ENCODE data around the gene LCLAT1.

The LCLAT1 gene

GRCh38 chr2:30447149-30448045, at the start of gene LCLAT1:
Gene LCLAT1, plus strand, starts transcription at chr2:30447246. Its CDS starts 78,345 bp downstream, at chr2:30525591.
- Histone ChIP-seq H3K4me3 (ENCODE audit: low read depth in 1 of 2, low read length in 2 of 2) (peak within 1 kb of the TSS; percentile 93 to 95), H3K36me3 (ENCODE audit: control insufficient read depth in 1 of 2, insufficient read depth in 2 of 2, low read length in 2 of 2) (peaks cover 0 to 2% of the 10 kb centered on the region in 2 donors)

GRCh38 chr2:30398084-30398873, 48.8 kb upstream of the LCLAT1 start:
- H3K9ac ChIP-seq (ENCODE audit: low read depth in 1 of 2, low read length in 2 of 2): no peak overlapping the region
- no peaks in the 10 kb centered on the region for H3K27me3 ChIP-seq (ENCODE audit: control insufficient read depth in 1 of 2, insufficient read depth in 2 of 2, low read length in 2 of 2)
- H3K27ac ChIP-seq (ENCODE audit: low read depth, low read length): no peak overlapping the region
- H3K4me1 ChIP-seq (ENCODE audit: control insufficient read depth in 1 of 2, insufficient read depth in 2 of 2, low read length in 2 of 2): no peaks in the 10 kb centered on the region
- H3K4me3 ChIP-seq (ENCODE audit: low read depth in 1 of 2, low read length in 2 of 2): no peak overlapping the region
- H3K36me3 ChIP-seq (ENCODE audit: control insufficient read depth in 1 of 2, insufficient read depth in 2 of 2, low read length in 2 of 2): no peaks in the 10 kb centered on the region
- H3K9me3 ChIP-seq (ENCODE audit: control insufficient read depth in 1 of 2, low read length in 2 of 2): no peaks in the 10 kb centered on the region

More at GRCh38 chr2:30447149-30448045, at the start of gene LCLAT1:
- Histone ChIP-seq H3K27me3 (ENCODE audit: control insufficient read depth in 1 of 2, insufficient read depth in 2 of 2, low read length in 2 of 2) (no peaks in the 10 kb centered on the region), H3K27ac (ENCODE audit: low read depth, low read length) (peak within 1 kb of the TSS; percentile 79), H3K9me3 (ENCODE audit: control insufficient read depth in 1 of 2, low read length in 2 of 2) (no peaks in the 10 kb centered on the region), H3K4me1 (ENCODE audit: control insufficient read depth in 1 of 2, insufficient read depth in 2 of 2, low read length in 2 of 2) (peaks cover 22 to 23% of the 10 kb centered on the region in 2 donors), H3K9ac (ENCODE audit: low read depth in 1 of 2, low read length in 2 of 2) (peak within 1 kb of the TSS; percentile 83 to 92)

- Histone ChIP-seq H3K4me3 (ENCODE audit: low read depth in 1 of 2, low read length in 2 of 2) (no peak overlapping the region), H3K27me3 (ENCODE audit: control insufficient read depth in 1 of 2, insufficient read depth in 2 of 2, low read length in 2 of 2) (no peaks in the 10 kb centered on the region), H3K27ac (ENCODE audit: low read depth, low read length) (no peak overlapping the region), H3K9me3 (ENCODE audit: control insufficient read depth in 1 of 2, low read length in 2 of 2) (no peaks in the 10 kb centered on the region), H3K4me1 (ENCODE audit: control insufficient read depth in 1 of 2, insufficient read depth in 2 of 2, low read length in 2 of 2) (no peaks in the 10 kb centered on the region), H3K36me3 (ENCODE audit: control insufficient read depth in 1 of 2, insufficient read depth in 2 of 2, low read length in 2 of 2) (no peaks in the 10 kb centered on the region), H3K9ac (ENCODE audit: low read depth in 1 of 2, low read length in 2 of 2) (no peak overlapping the region)
Measured at GRCh38 chr2:30400151-30400954, 46.7 kb upstream of the LCLAT1 start.

GRCh38 chr2:30402441-30403182, 44.4 kb upstream of the LCLAT1 start:
- no peaks in the 10 kb centered on the region for H3K36me3 ChIP-seq (ENCODE audit: control insufficient read depth in 1 of 2, insufficient read depth in 2 of 2, low read length in 2 of 2)
- H3K9ac ChIP-seq (ENCODE audit: low read depth in 1 of 2, low read length in 2 of 2): no peak overlapping the region
- H3K4me1 ChIP-seq (ENCODE audit: control insufficient read depth in 1 of 2, insufficient read depth in 2 of 2, low read length in 2 of 2): peaks cover 0 to 2% of the 10 kb centered on the region in 2 donors
- H3K9me3 ChIP-seq (ENCODE audit: control insufficient read depth in 1 of 2, low read length in 2 of 2): no peaks in the 10 kb centered on the region
- no peak overlapping the region for H3K4me3 ChIP-seq (ENCODE audit: low read depth in 1 of 2, low read length in 2 of 2)
- no peaks in the 10 kb centered on the region for H3K27me3 ChIP-seq (ENCODE audit: control insufficient read depth in 1 of 2, insufficient read depth in 2 of 2, low read length in 2 of 2)
- H3K27ac ChIP-seq (ENCODE audit: low read depth, low read length): no peak overlapping the region

- no peak overlapping the region for H3K27ac ChIP-seq (ENCODE audit: low read depth, low read length)
- no peak overlapping the region for H3K4me3 ChIP-seq (ENCODE audit: low read depth in 1 of 2, low read length in 2 of 2)
- H3K9ac ChIP-seq (ENCODE audit: low read depth in 1 of 2, low read length in 2 of 2): no peak overlapping the region
- H3K9me3 ChIP-seq (ENCODE audit: control insufficient read depth in 1 of 2, low read length in 2 of 2): no peaks in the 10 kb centered on the region
- no peaks in the 10 kb centered on the region for H3K27me3 ChIP-seq (ENCODE audit: control insufficient read depth in 1 of 2, insufficient read depth in 2 of 2, low read length in 2 of 2)
- no peaks in the 10 kb centered on the region for H3K36me3 ChIP-seq (ENCODE audit: control insufficient read depth in 1 of 2, insufficient read depth in 2 of 2, low read length in 2 of 2)
- peaks cover 4 to 6% of the 10 kb centered on the region in 2 donors for H3K4me1 ChIP-seq (ENCODE audit: control insufficient read depth in 1 of 2, insufficient read depth in 2 of 2, low read length in 2 of 2)
Measured at GRCh38 chr2:30403592-30404312, 43.3 kb upstream of the LCLAT1 start.

GRCh38 chr2:30404319-30405259, 42.5 kb upstream of the LCLAT1 start:
- H3K9me3 ChIP-seq (ENCODE audit: control insufficient read depth in 1 of 2, low read length in 2 of 2): no peaks in the 10 kb centered on the region
- H3K4me1 ChIP-seq (ENCODE audit: control insufficient read depth in 1 of 2, insufficient read depth in 2 of 2, low read length in 2 of 2): peaks cover 4 to 6% of the 10 kb centered on the region in 2 donors
- no peak overlapping the region for H3K4me3 ChIP-seq (ENCODE audit: low read depth in 1 of 2, low read length in 2 of 2)
- H3K27ac ChIP-seq (ENCODE audit: low read depth, low read length): no peak overlapping the region
- H3K36me3 ChIP-seq (ENCODE audit: control insufficient read depth in 1 of 2, insufficient read depth in 2 of 2, low read length in 2 of 2): no peaks in the 10 kb centered on the region
- H3K9ac ChIP-seq (ENCODE audit: low read depth in 1 of 2, low read length in 2 of 2): no peak overlapping the region
- H3K27me3 ChIP-seq (ENCODE audit: control insufficient read depth in 1 of 2, insufficient read depth in 2 of 2, low read length in 2 of 2): no peaks in the 10 kb centered on the region

- Histone ChIP-seq H3K4me1 (ENCODE audit: control insufficient read depth in 1 of 2, insufficient read depth in 2 of 2, low read length in 2 of 2) (peaks cover 4 to 6% of the 10 kb centered on the region in 2 donors), H3K27me3 (ENCODE audit: control insufficient read depth in 1 of 2, insufficient read depth in 2 of 2, low read length in 2 of 2) (no peaks in the 10 kb centered on the region)
Measured at GRCh38 chr2:30405260-30405605, 41.8 kb upstream of the LCLAT1 start.

GRCh38 chr2:30406853-30407252, 40.2 kb upstream of the LCLAT1 start:
- no peak overlapping the region for H3K9ac ChIP-seq (ENCODE audit: low read depth in 1 of 2, low read length in 2 of 2)
- peaks cover 4 to 6% of the 10 kb centered on the region in 2 donors for H3K4me1 ChIP-seq (ENCODE audit: control insufficient read depth in 1 of 2, insufficient read depth in 2 of 2, low read length in 2 of 2)
- H3K9me3 ChIP-seq (ENCODE audit: control insufficient read depth in 1 of 2, low read length in 2 of 2): no peaks in the 10 kb centered on the region
- no peaks in the 10 kb centered on the region for H3K27me3 ChIP-seq (ENCODE audit: control insufficient read depth in 1 of 2, insufficient read depth in 2 of 2, low read length in 2 of 2)
- H3K4me3 ChIP-seq (ENCODE audit: low read depth in 1 of 2, low read length in 2 of 2): no peak overlapping the region
- no peaks in the 10 kb centered on the region for H3K36me3 ChIP-seq (ENCODE audit: control insufficient read depth in 1 of 2, insufficient read depth in 2 of 2, low read length in 2 of 2)
- H3K27ac ChIP-seq (ENCODE audit: low read depth, low read length): no peak overlapping the region

More at GRCh38 chr2:30405260-30405605, 41.8 kb upstream of the LCLAT1 start:
- Histone ChIP-seq H3K4me3 (ENCODE audit: low read depth in 1 of 2, low read length in 2 of 2) (no peak overlapping the region), H3K36me3 (ENCODE audit: control insufficient read depth in 1 of 2, insufficient read depth in 2 of 2, low read length in 2 of 2) (no peaks in the 10 kb centered on the region), H3K9ac (ENCODE audit: low read depth in 1 of 2, low read length in 2 of 2) (no peak overlapping the region), H3K27ac (ENCODE audit: low read depth, low read length) (no peak overlapping the region), H3K9me3 (ENCODE audit: control insufficient read depth in 1 of 2, low read length in 2 of 2) (no peaks in the 10 kb centered on the region)

All from duodenal mucosa (tissue), 2 donors.